OCI-LY1 (cell line): ENCODE results near the gene RFX2.
"Not testable (repeated sequence)": the region's sequence is repeated elsewhere in the genome, so short reads cannot be mapped to it uniquely, and the experiment has no call there.

ENCODE experiments used
- H2AFZ ChIP-seq: fragments of 200-600 bp; sonication (generic), shearing (Covaris generic); 2 replicates; pipeline ENCODE4 v1.6.0; 2014; ENCODE audit warnings: antibody characterized with exemption, mild to moderate bottlenecking, low read length
- H3F3A ChIP-seq: fragments of 200-600 bp; sonication (generic), shearing (Covaris generic); 2 replicates; pipeline ENCODE4 v1.6.0; 2014; ENCODE audit warnings: mild to moderate bottlenecking, antibody characterized with exemption, low read length, moderate library complexity; ENCODE audit not compliant: insufficient read depth
- H3K27ac ChIP-seq: fragments of 200-600 bp; sonication (generic); 2 replicates; pipeline ENCODE4 v1.5.1; 2014; ENCODE audit warnings: low read length, mixed run types, mild to moderate bottlenecking, low read depth; ENCODE audit not compliant: poor library complexity, severe bottlenecking
- H3K27me3 ChIP-seq: fragments of 200-600 bp; sonication (generic); 2 replicates; pipeline ENCODE4 v1.6.0; 2014; ENCODE audit warnings: antibody characterized with exemption, mild to moderate bottlenecking, low read length, moderate library complexity; ENCODE audit not compliant: insufficient read depth
- H3K36me3 ChIP-seq: fragments of 200-600 bp; sonication (generic); 2 replicates; pipeline ENCODE4 v1.6.1; 2014; ENCODE audit warnings: mild to moderate bottlenecking, antibody characterized with exemption, low read length, moderate library complexity, mixed read lengths; ENCODE audit not compliant: insufficient read depth
- H3K4me1 ChIP-seq: fragments of 200-600 bp; sonication (generic); 2 replicates; pipeline ENCODE4 v1.5.1; 2014; ENCODE audit warnings: mild to moderate bottlenecking, low read length, moderate library complexity; ENCODE audit not compliant: insufficient read depth, severe bottlenecking
- H3K4me2 ChIP-seq: fragments of 200-600 bp; sonication (generic), shearing (Covaris generic); 2 replicates; pipeline ENCODE4 v1.6.1; 2014; ENCODE audit warnings: low read length
- H3K4me3 ChIP-seq: fragments of 200-600 bp; sonication (generic); 2 replicates; pipeline ENCODE4 v1.5.1; 2014; ENCODE audit warnings: low read length, low read depth, mild to moderate bottlenecking, mixed read lengths; ENCODE audit not compliant: poor library complexity, severe bottlenecking
- H3K79me2 ChIP-seq: fragments of 200-600 bp; shearing (Covaris generic); 2 replicates; pipeline ENCODE4 v1.6.1; 2016; ENCODE audit warnings: mixed run types, low read length, mixed read lengths; ENCODE audit not compliant: insufficient read depth
- H3K9ac ChIP-seq: fragments of 200-600 bp; sonication (generic), shearing (Covaris generic); 2 replicates; pipeline ENCODE4 v1.6.1; 2014; ENCODE audit warnings: mild to moderate bottlenecking, low read length, mixed read lengths
- H3K9me2 ChIP-seq: fragments of 200-600 bp; sonication (generic), shearing (Covaris generic); 2 replicates; pipeline ENCODE4 v1.6.1; 2014; ENCODE audit warnings: low read depth, mild to moderate bottlenecking, low read length, mixed read lengths
- H3K9me3 ChIP-seq: fragments of 200-600 bp; shearing (Covaris generic); 2 replicates; pipeline ENCODE4 v1.6.1; 2014; ENCODE audit warnings: low read length, mixed read lengths
- H4K20me1 ChIP-seq: fragments of 200-600 bp; sonication (generic), shearing (Covaris generic); 2 replicates; pipeline ENCODE4 v1.6.0; 2016; ENCODE audit warnings: mild to moderate bottlenecking, low read length; ENCODE audit not compliant: insufficient read depth
- EZH2 ChIP-seq: fragments of 200-600 bp; sonication (generic), shearing (Covaris generic); IDR thresholded peaks from 2 replicates; pipeline ENCODE4 v1.8.0; 2017; ENCODE audit warnings: borderline replicate concordance, mixed run types, mild to moderate bottlenecking, antibody characterized with exemption, low read length, moderate library complexity, mixed read lengths
- TF ChIP-seq, protein P1 (sequence below): fragments of 200-600 bp; sonication (generic), shearing (Covaris generic); IDR thresholded peaks from 2 replicates; pipeline ENCODE4 v1.5.1; 2017; ENCODE audit warnings: mild to moderate bottlenecking, antibody characterized with exemption, low read length, moderate library complexity, mixed read lengths

The RFX2 gene

DNA sequence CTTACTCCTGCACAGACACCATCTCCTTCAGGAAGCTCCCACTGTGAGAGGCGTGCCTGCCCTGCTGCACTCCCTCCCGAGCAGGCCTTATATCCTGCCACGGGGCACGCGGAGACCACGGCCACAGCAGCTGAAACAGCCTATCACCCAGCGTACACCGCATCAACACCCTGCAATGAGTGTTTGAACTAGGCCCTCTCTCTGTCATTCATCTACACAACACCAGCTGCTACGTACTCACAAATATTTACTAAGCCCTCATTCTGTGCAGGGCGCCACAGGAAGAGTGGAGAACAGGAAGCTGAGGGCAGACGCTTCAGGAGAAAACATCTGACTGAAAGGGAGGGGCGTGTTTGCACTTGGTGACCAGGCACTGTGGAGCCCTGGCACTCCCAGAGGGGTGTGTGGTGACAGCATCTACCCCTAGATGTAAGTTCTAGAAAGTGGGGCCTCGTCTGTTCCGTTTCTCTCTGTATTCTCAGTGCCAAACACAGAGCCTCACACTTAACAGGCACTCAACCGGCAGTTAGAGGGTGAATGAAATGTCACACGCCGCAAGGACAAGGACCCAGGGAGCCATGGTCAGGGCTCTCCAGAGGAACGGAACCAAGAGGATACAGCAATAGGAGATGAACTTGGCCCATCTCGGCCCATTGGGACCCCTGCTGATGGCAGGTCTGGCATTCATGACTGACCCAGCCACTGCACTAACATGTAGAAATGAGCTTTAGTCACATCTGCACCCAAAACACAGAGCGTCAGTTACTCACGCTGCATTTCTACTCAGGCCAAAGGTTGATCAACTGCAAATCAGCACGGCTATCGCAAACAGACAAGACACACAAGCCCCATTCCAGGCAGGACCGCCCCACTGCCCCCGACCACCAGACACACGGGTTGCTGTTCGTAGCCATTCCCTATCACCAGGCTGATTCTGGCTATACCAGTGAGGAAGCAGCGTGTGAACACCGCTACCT is 148.0 kb downstream of the RFX2 start:
- TF ChIP-seq, protein P1, sequence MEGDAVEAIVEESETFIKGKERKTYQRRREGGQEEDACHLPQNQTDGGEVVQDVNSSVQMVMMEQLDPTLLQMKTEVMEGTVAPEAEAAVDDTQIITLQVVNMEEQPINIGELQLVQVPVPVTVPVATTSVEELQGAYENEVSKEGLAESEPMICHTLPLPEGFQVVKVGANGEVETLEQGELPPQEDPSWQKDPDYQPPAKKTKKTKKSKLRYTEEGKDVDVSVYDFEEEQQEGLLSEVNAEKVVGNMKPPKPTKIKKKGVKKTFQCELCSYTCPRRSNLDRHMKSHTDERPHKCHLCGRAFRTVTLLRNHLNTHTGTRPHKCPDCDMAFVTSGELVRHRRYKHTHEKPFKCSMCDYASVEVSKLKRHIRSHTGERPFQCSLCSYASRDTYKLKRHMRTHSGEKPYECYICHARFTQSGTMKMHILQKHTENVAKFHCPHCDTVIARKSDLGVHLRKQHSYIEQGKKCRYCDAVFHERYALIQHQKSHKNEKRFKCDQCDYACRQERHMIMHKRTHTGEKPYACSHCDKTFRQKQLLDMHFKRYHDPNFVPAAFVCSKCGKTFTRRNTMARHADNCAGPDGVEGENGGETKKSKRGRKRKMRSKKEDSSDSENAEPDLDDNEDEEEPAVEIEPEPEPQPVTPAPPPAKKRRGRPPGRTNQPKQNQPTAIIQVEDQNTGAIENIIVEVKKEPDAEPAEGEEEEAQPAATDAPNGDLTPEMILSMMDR: no peak
- TF ChIP-seq EZH2: no peak
- Histone ChIP-seq H3K27ac (peak overlapping the region; percentile 76), H3F3A (no peaks in the 10 kb centered on the region), H3K4me1 (peaks cover 49% of the 10 kb centered on the region), H3K27me3 (no peaks in the 10 kb centered on the region), H4K20me1 (no peaks in the 10 kb centered on the region), H2AFZ (no peak overlapping the region), H3K79me2 (peaks cover 76% of the 10 kb centered on the region), H3K9me3 (no peaks in the 10 kb centered on the region), H3K36me3 (peaks cover 29% of the 10 kb centered on the region; the same call in 1 of the 2 replicates), H3K4me2 (peak overlapping the region; percentile 38; the same call in 1 of the 2 replicates), H3K4me3 (no peak overlapping the region), H3K9ac (peak overlapping the region; percentile 2; the same call in 1 of the 2 replicates), H3K9me2 (no peaks in the 10 kb centered on the region)

DNA sequence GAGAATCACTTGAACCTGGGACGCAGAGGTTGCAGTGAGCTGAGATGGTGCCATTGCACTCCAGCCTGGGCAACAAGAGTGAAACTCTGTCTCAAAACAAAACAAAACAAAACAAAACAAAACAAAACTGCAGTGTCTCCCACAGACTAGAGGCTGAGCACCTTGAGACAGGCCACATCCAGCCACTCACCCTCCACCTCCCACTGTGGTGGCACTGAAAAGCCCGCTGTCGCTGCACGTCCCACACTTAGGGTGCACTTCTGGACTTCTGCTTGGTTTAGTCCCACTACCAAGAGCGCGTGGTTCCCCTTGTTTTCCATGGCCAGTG is 148.7 kb downstream of the RFX2 start:
- H3K36me3 ChIP-seq: peaks cover 22% of the 10 kb centered on the region; the same call in 1 of the 2 replicates
- not testable (repeated sequence) for H3K9me2 ChIP-seq, H2AFZ ChIP-seq, H4K20me1 ChIP-seq, H3K9ac ChIP-seq, H3K27me3 ChIP-seq, H3K4me3 ChIP-seq, H3F3A ChIP-seq, H3K9me3 ChIP-seq
- peaks cover 52% of the 10 kb centered on the region for H3K4me1 ChIP-seq
- peaks cover 76% of the 10 kb centered on the region for H3K79me2 ChIP-seq
- peak overlapping the region; percentile 76 for H3K27ac ChIP-seq
- peak overlapping the region; percentile 38; the same call in 1 of the 2 replicates for H3K4me2 ChIP-seq

DNA sequence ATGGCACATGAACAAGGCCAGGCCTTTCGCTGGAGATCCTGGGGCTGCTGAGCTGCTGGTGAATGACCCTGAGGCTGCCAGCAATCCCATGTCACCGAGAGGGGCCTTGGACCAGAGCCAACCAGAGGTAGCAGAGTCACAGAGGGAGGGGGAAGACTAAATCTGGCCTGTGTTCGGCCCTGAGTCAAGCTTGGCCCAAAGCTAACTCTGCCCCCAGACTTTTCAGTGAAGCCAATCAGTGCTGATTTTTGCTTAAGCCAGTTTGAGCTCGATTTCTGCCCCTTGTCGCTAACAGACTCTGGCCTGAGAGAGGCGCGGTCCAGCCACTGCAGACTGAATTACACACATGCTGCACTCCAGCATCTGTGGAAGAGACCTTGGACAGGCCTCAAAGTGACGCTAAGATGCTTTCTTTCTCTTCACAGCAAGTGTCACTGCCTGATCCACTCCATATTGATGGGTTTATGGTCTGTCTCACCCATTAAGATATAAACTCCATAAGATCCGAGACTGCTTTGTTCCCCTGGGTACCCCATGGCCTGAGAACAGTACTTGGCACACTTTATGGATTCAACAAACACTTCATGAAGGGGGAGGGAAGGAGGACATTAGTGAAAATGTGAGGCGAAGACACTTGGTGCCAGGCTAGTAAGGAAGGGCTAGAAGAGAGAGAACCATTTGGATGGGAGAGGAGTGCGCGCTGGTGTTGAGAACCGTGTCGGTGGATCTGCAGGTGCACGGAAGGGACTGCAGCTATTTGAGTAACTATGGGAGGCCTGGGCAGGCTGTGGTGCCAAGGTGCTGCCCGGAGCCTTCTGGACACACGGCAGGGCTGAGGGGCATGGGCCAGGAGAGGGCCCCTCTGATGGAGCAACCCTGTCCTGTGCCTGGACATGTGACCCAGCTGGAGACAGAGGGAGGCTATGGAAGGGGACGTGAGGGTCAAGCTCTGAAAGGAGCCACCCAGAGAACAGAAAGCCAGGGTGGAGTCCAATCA is 150.0 kb downstream of the RFX2 start:
- peaks cover 75% of the 10 kb centered on the region for H3K79me2 ChIP-seq
- peaks cover 65% of the 10 kb centered on the region for H3K4me1 ChIP-seq
- peak overlapping the region; percentile 43 for H3K27ac ChIP-seq
- H3K9me2 ChIP-seq: no peaks in the 10 kb centered on the region
- no peak overlapping the region for H3K4me3 ChIP-seq
- H4K20me1 ChIP-seq: no peaks in the 10 kb centered on the region
- H3K27me3 ChIP-seq: no peaks in the 10 kb centered on the region
- H3K9ac ChIP-seq: no peak overlapping the region; the same call in 1 of the 2 replicates
- no peak overlapping the region for H2AFZ ChIP-seq
- no peak overlapping the region; the same call in 1 of the 2 replicates for H3K4me2 ChIP-seq
- no peaks in the 10 kb centered on the region for H3F3A ChIP-seq
- TF ChIP-seq EZH2: no peak
- TF ChIP-seq, protein P1: no peak
- no peaks in the 10 kb centered on the region for H3K9me3 ChIP-seq
- H3K36me3 ChIP-seq: peaks cover 9% of the 10 kb centered on the region; the same call in 1 of the 2 replicates
